ENCODE results near the gene CNTNAP5.

Gene CNTNAP5

DNA sequence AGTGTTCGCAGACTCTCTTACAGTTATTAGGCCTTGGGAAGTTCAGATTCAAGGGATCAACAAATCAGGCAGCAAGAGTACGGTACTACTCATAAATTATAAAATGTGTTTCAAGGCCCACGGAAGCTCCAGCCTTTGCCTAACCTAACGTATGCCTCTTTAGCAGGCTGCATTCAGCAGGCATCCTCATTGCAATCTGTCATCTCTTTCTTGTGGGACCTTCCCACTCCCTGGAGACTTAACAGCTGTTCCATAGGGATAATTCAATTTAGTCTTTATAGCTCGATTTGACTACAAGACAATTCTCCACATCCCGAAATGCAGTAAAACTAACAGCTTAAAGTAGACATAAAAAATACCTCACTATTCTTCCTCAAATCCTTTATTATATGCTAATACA, 453.7 kb downstream of the CNTNAP5 start:
- DNase-seq (ENCODE audit: low read depth) = no peak

DNA sequence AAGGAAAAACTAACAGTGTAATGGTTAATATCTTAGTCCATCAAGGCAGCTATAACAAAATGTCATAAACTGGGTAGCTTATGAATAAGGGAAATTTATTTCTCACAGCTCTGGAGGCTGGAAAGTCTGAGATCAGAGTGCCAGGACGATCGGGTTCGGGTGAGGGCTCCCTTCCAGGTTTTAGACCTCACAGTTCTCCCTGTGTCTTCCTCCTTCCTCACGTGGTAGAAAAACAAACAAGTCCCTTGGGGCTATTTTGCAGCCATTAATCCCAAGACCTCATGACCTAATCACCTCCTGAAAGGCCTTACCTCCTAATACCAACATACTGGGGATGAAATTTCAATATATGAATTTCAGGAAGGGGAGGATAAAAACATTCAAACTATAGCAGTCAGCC, 455.9 kb downstream of the CNTNAP5 start:
- DNase-seq (ENCODE audit: low read depth) = no peak

DNA sequence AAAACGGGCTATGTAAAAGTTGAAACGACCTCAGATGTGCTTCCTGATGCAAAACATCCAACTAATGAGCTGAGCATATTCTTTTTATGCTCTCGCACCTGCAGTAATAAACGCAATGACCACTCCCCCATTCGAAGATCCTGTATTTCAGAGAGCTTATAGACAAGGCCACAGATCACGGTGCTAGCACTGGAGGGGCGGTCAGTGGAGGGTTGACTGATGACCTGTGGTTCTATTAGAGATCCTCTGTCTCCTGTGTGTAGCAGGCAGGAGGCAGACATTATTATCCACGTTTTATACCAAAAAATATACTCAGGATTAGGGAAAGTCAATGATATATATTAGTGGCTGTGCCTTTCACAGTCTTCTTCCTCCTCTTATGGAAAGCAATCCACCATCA, 457.0 kb downstream of the CNTNAP5 start:
- no peak for DNase-seq (ENCODE audit: low read depth)

DNA sequence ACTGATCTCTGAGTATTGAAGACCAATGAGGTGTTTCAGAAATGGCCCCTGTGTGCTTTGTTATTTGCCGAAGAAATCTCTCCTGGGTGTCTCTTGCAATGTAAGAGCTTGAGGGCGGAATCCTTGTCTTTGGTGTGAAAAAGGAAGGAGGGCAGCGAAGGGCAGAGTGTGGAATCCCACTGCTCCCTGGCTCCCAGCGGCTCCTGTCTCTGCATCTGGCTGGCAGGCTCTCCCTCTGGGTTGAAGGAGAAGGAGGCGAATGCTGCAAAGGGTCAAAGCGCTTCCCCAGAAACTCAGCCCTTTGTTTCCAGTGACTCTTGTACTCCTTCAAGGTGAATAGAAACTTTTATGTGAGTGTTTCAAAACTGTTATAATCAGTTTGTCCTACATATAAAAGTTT, 457.5 kb downstream of the CNTNAP5 start:
- DNase-seq (ENCODE audit: low read depth) = no peak

DNA sequence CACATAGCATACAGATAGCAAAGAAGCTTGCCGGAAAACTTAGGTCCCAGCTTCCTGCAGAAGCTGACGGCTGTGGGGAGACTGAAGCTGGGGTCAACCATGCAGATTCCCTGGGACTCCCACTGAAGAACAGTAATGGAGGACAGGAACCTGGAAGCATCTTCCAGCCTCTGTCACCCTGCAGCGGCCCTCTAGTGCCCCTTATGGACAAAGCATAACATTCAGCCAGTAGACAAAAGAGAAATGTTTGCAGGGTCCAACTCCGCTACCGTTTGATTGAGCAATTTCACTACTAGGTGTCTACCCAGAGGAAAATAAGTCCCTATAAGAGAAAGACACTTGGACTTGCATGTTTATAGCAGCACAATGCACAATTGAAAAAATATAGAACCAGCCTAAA, 460.6 kb downstream of the CNTNAP5 start:
- DNase-seq (ENCODE audit: low read depth) = no peak

DNA sequence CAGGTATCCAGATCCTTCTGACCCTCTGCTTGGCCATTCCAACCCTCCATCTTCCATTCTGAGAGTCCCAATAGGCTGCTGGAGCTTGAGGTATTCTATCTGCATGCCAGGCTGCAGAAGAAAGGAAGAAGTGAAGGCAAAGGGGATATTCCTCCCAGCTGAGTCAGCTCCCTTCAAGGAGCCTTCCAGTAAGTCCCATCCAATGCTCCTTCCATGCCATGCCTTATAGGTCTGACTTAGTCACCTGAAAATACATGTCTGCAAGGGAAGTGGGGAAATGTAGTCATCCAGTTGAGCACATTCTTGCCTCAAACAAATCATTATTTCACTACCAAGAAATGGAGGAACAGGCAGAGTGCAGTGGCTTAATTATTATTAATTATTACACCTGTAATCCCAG, 464.6 kb downstream of the CNTNAP5 start:
- no peak for DNase-seq (ENCODE audit: low read depth)

DNA sequence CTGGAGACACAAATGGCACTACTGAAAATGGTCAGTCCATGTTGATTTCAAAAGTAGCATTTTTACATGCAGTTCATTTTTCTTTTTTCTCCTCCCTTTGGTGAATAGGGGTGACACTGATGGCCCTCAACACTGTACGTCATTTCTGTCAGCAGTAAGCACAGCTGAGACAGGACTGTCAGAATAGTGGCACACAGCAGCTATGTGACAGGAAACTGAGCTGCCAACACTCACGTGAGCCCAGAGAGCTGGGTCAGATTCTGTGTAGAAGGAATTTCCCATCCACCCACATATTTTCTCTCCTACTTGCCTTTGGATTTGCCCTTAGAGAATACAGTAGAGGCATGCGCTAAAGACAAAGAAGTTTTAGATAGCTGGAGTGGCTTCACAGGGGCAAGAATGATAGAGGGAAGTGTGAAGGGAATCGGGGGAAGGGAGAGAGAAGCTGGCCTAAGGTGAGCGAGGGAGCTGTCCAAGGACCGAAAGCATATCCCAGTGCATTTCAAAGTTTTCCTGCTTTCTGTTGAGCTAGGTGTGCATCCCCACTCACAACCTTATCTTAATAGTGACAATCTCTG, 476.6 kb downstream of the CNTNAP5 start:
- no peak for DNase-seq (ENCODE audit: low read depth)

DNA sequence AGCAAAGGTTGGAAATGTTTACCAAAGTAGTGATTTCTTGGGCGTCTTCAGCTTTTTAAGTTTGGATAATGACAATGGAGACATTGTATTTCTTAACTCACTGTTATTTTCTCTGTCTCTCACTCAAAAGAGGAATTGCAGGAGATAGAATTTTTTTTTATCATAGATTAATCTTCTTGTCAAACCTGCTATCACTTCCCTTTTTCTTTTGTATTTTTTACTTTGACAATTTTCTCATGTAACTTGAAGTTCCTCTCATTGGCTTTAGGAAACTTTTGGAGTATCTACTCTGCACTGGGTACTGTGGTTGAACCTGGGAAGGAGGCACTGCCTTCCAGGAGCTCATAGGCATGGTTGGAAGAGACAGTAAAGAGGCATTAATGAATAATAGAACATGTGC, 489.1 kb downstream of the CNTNAP5 start:
- no peak for DNase-seq (ENCODE audit: low read depth)

DNA sequence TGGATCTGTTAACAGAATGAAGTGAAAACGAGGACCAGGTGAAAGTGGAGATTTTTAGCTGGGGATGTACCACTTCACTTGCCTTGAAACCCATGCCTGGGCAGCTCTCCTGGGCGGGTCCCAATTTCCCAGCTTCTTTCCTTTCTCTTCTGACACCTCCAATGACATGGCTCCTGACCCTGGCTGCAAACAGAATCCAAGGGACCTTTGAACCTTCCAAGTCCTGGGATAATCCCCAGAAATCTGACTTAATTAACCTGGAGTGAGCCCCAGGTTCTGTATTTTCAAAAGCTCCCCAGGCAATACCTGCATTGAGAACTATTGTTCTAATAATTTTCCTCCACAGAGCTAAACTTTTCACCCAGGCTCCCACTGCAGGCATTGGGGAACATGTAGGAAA, 495.9 kb downstream of the CNTNAP5 start:
- DNase-seq (ENCODE audit: low read depth) = no peak

DNA sequence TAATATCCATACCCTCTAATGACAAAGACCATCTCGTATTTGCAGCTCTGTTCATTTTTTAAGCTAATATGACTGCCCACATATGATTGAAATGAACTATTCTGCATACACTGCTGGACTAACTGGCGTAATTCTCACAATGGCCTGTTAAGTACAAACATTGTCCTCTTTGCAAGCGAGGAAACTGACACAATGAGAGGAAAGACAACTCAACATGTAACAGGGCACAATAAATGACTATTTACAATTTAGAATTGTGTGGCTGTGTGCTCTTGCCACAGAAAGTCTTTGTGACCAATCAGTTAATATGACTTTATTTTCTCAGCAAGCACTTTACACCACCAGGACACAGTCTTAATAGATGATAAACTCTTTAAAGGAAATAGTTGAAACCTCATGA, 498.0 kb downstream of the CNTNAP5 start:
- DNase-seq (ENCODE audit: low read depth) = no peak

DNA sequence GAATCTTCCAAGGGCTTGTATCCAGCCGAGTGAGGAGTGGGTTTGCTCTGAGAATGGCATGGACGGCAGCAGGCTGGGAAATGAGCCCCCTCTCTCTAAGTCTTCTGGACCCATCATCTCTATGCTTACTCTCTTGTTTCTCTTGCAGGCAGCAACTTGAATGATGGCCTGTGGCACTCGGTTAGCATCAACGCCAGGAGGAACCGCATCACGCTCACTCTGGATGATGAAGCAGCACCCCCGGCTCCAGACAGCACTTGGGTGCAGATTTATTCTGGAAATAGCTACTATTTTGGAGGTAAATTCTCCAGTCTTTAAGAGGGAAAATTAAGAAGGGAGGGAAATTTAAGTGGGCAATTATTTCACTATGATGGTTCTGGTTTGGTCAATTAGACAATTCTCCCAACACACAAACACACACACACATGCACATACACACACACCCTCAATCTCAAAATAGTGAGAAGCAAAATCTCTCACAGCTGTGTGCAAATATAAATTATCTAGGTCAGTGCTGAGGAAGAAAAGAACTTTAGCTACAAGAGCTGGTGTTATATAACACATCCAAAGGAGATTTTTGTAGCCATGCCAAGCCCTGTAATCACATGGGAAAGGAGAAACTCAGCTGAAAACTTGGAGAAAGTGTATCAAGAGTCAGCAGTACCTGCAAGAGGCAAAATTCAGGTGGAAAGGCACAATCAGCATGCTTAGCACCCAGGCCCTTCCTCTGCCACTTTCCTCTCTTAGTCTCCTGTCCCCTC, 499.2 kb downstream of the CNTNAP5 start:
- DNase-seq (ENCODE audit: low read depth) = no peak

DNA sequence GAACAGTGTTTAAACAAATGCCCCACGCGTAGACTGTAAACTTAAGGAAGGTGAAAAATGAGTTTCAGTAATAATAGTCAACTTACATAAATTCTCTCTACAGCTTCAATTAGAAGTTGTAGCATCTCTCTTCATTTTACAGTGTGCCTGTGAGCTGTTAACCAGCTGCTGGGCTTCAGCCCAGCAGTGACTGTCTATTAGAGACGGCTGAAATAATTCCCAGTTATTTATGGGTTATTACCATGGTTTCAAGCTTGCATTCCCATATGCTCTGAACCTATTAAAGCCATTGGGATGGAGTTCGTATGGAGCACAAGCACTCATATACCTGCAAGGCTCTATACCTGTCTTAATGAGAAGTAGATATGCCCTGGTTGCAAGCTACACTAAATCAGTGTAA, 501.1 kb downstream of the CNTNAP5 start:
- DNase-seq (ENCODE audit: low read depth) = no peak

DNA sequence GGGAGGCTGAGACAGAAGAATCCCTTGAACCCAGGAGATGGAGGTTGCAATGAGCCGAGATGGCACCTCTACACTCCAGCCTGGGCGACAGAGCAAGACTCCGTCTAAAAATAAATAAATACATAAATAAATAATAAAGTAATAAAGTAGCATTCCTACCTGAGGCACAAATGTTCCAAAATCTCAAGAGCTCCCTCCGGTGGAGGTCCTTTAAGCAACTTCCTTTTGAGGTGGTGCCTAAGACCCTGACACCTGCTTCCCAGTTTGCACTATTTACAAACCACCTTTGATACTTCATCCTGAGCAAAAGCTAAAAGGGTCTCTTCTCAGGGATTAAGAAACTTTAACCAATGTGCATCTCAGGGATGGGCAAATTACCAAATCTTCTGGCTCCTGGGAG, 505.1 kb downstream of the CNTNAP5 start:
- DNase-seq (ENCODE audit: low read depth) = no peak

DNA sequence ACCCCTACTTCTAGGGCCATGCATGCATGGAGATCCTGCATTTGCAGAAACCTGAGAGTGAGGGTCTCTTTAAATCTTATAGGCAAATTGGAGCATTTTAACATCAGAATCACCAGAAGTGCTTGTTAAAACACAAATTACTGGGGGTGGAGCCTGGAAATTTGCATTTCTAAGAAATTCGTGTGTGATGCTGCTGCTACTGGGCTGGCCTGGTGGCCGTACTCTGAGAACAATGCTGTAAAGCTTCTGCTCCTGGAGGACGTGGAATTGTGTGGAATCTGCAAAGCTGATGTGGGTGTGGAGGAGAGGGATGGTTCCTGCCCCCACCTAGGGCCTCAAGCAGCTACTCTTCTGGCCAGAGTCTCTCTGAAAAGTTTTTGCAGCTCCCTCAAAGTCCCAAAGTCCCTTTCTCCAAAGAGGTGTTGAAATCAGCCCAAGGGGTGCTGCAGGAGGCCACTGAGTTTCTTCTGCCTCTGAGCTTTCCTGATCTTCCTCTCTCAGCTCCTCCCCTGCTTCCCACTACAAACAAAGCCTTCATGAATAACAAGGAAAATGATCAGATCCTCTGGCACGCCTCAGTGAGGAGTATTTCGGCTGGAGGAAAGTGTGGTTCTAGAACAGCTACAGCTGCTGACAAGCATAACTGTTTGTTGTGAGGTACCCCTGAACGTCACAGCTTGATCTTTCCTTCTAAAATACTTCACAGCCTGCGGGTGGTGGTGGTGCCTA, 508.3 kb downstream of the CNTNAP5 start:
- DNase-seq (ENCODE audit: low read depth) = no peak

DNA sequence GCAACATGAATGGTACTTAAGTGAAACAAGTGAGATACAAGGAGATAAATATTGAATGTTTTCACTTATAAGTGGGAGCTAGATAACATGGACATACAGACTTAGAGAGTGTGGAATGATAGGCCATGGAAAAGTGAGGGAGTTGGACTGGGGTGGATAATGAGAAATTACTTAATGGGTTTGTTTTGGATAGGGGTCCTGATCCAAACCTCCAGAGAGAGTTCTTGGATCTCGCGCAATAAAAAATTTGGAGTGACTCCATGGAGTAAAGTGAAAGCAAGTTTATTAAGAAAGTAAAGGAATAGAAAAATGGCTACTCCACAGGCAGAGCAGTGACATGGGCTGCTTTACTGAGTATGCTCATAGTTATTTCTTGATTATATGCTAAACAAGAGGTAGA, 508.9 kb downstream of the CNTNAP5 start:
- DNase-seq (ENCODE audit: low read depth) = no peak

DNA sequence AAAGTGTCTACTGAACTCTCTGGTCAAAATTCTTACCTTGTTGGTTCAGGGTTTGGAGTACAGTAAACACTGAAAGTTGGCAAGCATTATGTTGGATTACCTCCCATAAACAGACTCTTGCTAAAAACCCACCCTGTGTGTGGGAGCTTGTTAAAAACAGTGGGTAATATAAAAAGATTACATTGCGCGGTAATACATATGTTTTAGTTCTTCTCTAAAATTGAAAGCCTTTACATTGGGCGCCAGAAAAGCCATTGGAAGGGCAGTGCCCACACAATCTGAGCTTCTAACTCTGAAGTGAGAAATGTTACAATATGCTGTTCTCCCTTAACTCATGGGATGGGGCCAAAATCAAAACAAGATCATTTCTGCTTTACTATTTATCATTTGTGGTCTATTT, 510.7 kb downstream of the CNTNAP5 start:
- DNase-seq (ENCODE audit: low read depth) = no peak

DNA sequence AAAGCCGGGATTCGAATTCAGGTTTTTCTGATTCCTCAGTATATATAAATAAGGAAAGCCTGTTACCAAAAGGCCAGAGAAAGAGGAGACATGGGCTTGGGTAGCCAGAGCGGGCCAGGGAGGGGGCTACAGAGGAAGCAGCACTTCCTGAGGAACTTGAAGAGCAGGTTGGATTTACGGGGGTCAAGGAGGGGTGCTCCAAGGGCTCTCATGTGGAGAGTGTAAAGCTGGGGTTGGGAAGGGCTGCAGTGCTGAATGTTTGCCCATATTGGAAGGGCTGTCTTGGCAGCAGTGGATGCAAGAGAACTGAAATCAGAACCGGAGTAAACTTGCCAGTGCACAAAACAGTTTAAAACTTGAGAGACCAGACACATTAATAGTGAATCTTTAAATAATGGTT, 511.5 kb downstream of the CNTNAP5 start:
- DNase-seq (ENCODE audit: low read depth) = no peak

DNA sequence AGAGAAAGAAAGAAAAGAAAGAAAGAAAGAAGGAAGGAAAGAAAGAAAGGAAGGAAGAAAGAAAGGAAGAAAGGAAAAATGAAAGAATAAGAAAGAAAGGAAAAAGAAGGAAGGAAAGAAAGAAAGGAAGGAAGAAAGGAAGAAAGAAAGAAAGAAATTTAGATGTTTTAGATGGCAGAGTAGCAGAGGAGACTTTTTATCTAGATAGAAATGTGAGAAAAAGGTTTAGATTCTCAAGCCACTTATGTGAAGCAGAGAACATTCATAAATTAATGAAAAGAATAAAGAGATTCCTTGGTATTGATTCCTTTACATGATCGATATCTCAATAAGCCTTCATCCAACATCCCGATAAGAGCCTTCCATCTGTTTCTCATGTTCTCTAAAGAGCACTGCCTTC, 513.5 kb downstream of the CNTNAP5 start:
- no peak for DNase-seq (ENCODE audit: low read depth)

DNA sequence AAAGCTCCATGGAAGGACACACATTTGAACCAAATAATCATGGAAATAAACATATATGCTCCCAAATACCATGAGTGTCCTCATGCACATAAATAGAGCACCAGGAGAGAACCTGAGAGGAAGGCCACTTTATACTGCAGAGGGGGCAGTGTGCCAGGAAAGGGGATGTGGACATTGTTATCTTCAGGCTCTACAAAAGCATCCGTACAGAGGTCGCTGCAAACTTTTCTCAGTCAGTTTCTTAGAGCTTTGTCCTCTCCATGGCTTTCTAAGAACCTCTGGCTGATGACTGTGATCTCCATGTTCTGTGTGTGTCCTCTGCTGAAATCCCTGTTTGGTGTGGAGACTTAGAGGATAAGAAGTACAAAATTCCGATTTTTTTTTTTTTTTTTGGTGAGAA, 515.7 kb downstream of the CNTNAP5 start:
- no peak for DNase-seq (ENCODE audit: low read depth)

DNA sequence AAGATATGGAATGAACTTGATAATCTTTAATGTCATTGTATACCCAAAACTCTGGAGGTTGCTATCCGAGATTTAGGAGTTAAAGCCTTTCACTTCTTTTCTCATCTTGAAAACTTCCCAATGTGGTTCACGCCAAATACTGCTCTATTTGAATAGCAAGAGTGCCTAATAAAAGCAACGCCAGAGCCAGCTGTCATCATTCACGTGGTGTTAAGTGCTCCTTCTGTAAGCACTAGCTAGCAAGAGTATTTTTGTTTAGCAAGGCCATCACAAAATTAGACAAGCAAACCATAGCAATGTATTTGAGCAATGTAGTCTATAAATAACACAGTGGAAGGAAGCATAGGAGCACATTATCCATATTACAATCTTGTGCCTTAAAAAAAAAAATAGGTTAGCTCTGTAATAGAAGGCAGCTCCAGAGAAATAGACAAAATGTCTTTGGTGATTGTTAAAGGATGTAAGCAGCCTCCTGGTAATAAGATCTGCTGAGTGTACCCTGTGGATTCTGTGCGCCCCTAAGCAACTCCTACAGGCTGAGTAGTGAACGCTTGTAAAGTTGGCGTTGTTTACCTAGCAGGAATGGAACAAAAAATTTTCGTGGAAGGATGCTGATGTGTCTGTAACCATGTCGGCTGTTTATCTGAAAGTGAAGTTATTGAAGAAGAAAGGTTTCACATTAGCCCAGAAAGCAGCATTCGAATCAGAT, 518.0 kb downstream of the CNTNAP5 start:
- no peak for DNase-seq (ENCODE audit: low read depth)

DNA sequence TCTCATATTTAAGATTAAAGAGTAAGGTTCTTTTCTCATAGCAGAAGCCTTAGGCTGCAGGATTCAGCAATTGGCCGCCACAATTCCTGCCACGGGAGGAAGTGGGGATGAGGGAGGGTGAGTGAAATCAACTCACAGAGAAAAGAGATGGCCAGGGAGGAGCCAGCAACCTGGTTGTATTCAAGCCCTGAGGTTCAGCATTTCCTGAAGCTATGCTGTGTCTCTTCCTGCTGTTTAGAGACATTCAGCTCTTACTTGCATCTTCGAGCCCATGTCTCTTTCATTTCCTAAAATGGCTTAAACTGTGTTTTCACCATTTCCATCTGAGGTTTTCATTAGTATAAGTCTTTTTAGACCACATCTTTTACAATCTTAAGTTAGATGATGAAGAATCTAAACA, 522.6 kb downstream of the CNTNAP5 start:
- DNase-seq (ENCODE audit: low read depth) = no peak

DNA sequence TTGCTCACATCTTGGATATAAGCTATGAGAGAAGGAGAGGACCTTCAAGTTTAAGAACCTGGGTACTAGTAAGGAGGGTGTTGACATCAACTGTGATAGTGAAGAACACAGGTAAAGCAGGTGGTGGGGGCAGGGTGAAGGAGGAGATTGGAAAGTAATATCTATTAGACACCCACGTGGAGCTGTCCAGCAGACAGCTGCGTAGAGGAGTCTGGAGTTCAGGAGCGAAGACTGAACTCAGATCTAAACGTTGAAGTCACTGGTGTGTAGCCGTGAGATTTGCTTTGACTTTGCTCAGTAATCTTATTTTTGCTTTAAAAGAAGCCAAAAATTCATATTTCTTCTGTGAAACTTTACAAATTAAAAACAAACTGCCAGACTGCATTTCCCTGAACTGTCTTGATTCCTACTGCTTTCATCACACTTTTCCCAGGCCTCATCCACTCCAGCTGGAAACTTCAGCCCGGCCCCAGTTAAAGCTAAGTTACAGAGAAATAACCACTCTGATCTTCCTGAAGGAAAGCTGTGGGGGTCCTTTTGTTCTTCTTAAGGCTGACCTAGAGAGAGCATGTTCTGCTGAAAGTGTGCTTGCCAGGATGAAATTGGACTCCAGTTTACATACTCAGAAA, 533.3 kb downstream of the CNTNAP5 start:
- no peak for DNase-seq (ENCODE audit: low read depth)

All from T-helper 22 cell (primary cell).